ENCODE results near the gene PIBF1.

Gene PIBF1

GRCh38 chr13:73058736-73059459 lies 277.0 kb downstream of the PIBF1 start, which contains the start of gene KLF5:
KLF5 (plus strand) TSS chr13:73059005; CDS start chr13:73059328, 323 bp downstream.
- Histone ChIP-seq H3K4me3 (ENCODE audit: low read length) (peak within 1 kb of the TSS; percentile 83), H3K9ac (ENCODE audit: low read length) (peak within 1 kb of the TSS; percentile 98), H3K27me3 (ENCODE audit: control insufficient read depth, insufficient read depth, low read length) (no peaks in the 10 kb centered on the region), H3K9me3 (ENCODE audit: control insufficient read depth, low read length) (no peaks in the 10 kb centered on the region), H3K36me3 (ENCODE audit: control insufficient read depth, insufficient read depth, low read length) (peaks cover 15% of the 10 kb centered on the region), H3K4me1 (ENCODE audit: control insufficient read depth, insufficient read depth, low read length) (peaks cover 8% of the 10 kb centered on the region)

GRCh38 chr13:73059460-73060250 lies 277.7 kb downstream of the PIBF1 start:
- H3K9ac ChIP-seq (ENCODE audit: low read length) = peak overlapping the region; percentile 98
- H3K27me3 ChIP-seq (ENCODE audit: control insufficient read depth, insufficient read depth, low read length) = no peaks in the 10 kb centered on the region

GRCh38 chr13:73060251-73061160 lies 278.6 kb downstream of the PIBF1 start:
- H3K4me1 ChIP-seq (ENCODE audit: control insufficient read depth, insufficient read depth, low read length) = peaks cover 8% of the 10 kb centered on the region
- H3K9me3 ChIP-seq (ENCODE audit: control insufficient read depth, low read length) = no peaks in the 10 kb centered on the region
- peaks cover 15% of the 10 kb centered on the region for H3K36me3 ChIP-seq (ENCODE audit: control insufficient read depth, insufficient read depth, low read length)
- peak overlapping the region; percentile 83 for H3K4me3 ChIP-seq (ENCODE audit: low read length)
- H3K27me3 ChIP-seq (ENCODE audit: control insufficient read depth, insufficient read depth, low read length) = no peaks in the 10 kb centered on the region
- peak overlapping the region; percentile 98 for H3K9ac ChIP-seq (ENCODE audit: low read length)

More at GRCh38 chr13:73059460-73060250, 277.7 kb downstream of the PIBF1 start:
- peaks cover 15% of the 10 kb centered on the region for H3K36me3 ChIP-seq (ENCODE audit: control insufficient read depth, insufficient read depth, low read length)
- H3K9me3 ChIP-seq (ENCODE audit: control insufficient read depth, low read length) = no peaks in the 10 kb centered on the region
- H3K4me3 ChIP-seq (ENCODE audit: low read length) = peak overlapping the region; percentile 83
- H3K4me1 ChIP-seq (ENCODE audit: control insufficient read depth, insufficient read depth, low read length) = peaks cover 8% of the 10 kb centered on the region

GRCh38 chr13:73061473-73061872 lies 279.5 kb downstream of the PIBF1 start:
- Histone ChIP-seq H3K4me3 (ENCODE audit: low read length) (peak overlapping the region; percentile 83), H3K27me3 (ENCODE audit: control insufficient read depth, insufficient read depth, low read length) (no peaks in the 10 kb centered on the region)

GRCh38 chr13:73061876-73062275 lies 279.9 kb downstream of the PIBF1 start:
- Histone ChIP-seq H3K36me3 (ENCODE audit: control insufficient read depth, insufficient read depth, low read length) (peaks cover 15% of the 10 kb centered on the region), H3K4me1 (ENCODE audit: control insufficient read depth, insufficient read depth, low read length) (peaks cover 14% of the 10 kb centered on the region), H3K9ac (ENCODE audit: low read length) (peak overlapping the region; percentile 98), H3K4me3 (ENCODE audit: low read length) (peak overlapping the region; percentile 83), H3K9me3 (ENCODE audit: control insufficient read depth, low read length) (no peaks in the 10 kb centered on the region), H3K27me3 (ENCODE audit: control insufficient read depth, insufficient read depth, low read length) (no peaks in the 10 kb centered on the region)

More at GRCh38 chr13:73061473-73061872, 279.5 kb downstream of the PIBF1 start:
- Histone ChIP-seq H3K9me3 (ENCODE audit: control insufficient read depth, low read length) (no peaks in the 10 kb centered on the region), H3K9ac (ENCODE audit: low read length) (peak overlapping the region; percentile 98), H3K36me3 (ENCODE audit: control insufficient read depth, insufficient read depth, low read length) (peaks cover 15% of the 10 kb centered on the region), H3K4me1 (ENCODE audit: control insufficient read depth, insufficient read depth, low read length) (peaks cover 13% of the 10 kb centered on the region)

GRCh38 chr13:73062468-73062867 lies 280.5 kb downstream of the PIBF1 start:
- no peaks in the 10 kb centered on the region for H3K9me3 ChIP-seq (ENCODE audit: control insufficient read depth, low read length)
- no peaks in the 10 kb centered on the region for H3K27me3 ChIP-seq (ENCODE audit: control insufficient read depth, insufficient read depth, low read length)
- H3K36me3 ChIP-seq (ENCODE audit: control insufficient read depth, insufficient read depth, low read length) = peaks cover 15% of the 10 kb centered on the region
- peak overlapping the region; percentile 83 for H3K4me3 ChIP-seq (ENCODE audit: low read length)
- H3K9ac ChIP-seq (ENCODE audit: low read length) = peak overlapping the region; percentile 98
- H3K4me1 ChIP-seq (ENCODE audit: control insufficient read depth, insufficient read depth, low read length) = peaks cover 10% of the 10 kb centered on the region

GRCh38 chr13:73063166-73063565 lies 281.2 kb downstream of the PIBF1 start:
- H3K9ac ChIP-seq (ENCODE audit: low read length) = peak overlapping the region; percentile 98
- peaks cover 15% of the 10 kb centered on the region for H3K36me3 ChIP-seq (ENCODE audit: control insufficient read depth, insufficient read depth, low read length)
- no peak overlapping the region for H3K4me3 ChIP-seq (ENCODE audit: low read length)
- no peaks in the 10 kb centered on the region for H3K27me3 ChIP-seq (ENCODE audit: control insufficient read depth, insufficient read depth, low read length)
- peaks cover 6% of the 10 kb centered on the region for H3K4me1 ChIP-seq (ENCODE audit: control insufficient read depth, insufficient read depth, low read length)
- H3K9me3 ChIP-seq (ENCODE audit: control insufficient read depth, low read length) = no peaks in the 10 kb centered on the region

- H3K27me3 ChIP-seq (ENCODE audit: control insufficient read depth, insufficient read depth, low read length) = no peaks in the 10 kb centered on the region
- H3K4me3 ChIP-seq (ENCODE audit: low read length) = no peak overlapping the region
- peaks cover 7% of the 10 kb centered on the region for H3K4me1 ChIP-seq (ENCODE audit: control insufficient read depth, insufficient read depth, low read length)
- H3K9me3 ChIP-seq (ENCODE audit: control insufficient read depth, low read length) = no peaks in the 10 kb centered on the region
- peak overlapping the region; percentile 98 for H3K9ac ChIP-seq (ENCODE audit: low read length)
- H3K36me3 ChIP-seq (ENCODE audit: control insufficient read depth, insufficient read depth, low read length) = peaks cover 15% of the 10 kb centered on the region
Measured at GRCh38 chr13:73065036-73065435, 283.1 kb downstream of the PIBF1 start.

GRCh38 chr13:73065665-73066340 lies 283.9 kb downstream of the PIBF1 start:
- peaks cover 10% of the 10 kb centered on the region for H3K36me3 ChIP-seq (ENCODE audit: control insufficient read depth, insufficient read depth, low read length)
- no peaks in the 10 kb centered on the region for H3K27me3 ChIP-seq (ENCODE audit: control insufficient read depth, insufficient read depth, low read length)
- peaks cover 15% of the 10 kb centered on the region for H3K4me1 ChIP-seq (ENCODE audit: control insufficient read depth, insufficient read depth, low read length)
- no peak overlapping the region for H3K4me3 ChIP-seq (ENCODE audit: low read length)
- H3K9me3 ChIP-seq (ENCODE audit: control insufficient read depth, low read length) = no peaks in the 10 kb centered on the region
- peak overlapping the region; percentile 98 for H3K9ac ChIP-seq (ENCODE audit: low read length)

Data from mucosa of stomach (tissue), 1 donor.